PFSK-1 (cell line): ENCODE measurements around the gene TCOF1.

Source experiments
- FOXP2 ChIP-seq: optimal IDR thresholded peaks from 2 replicates; pipeline ENCODE3; 2011; ENCODE audit warnings: borderline replicate concordance, control low read depth, inconsistent platforms; ENCODE audit not compliant: insufficient read depth; ENCODE audit errors: extremely low read length, extremely low read depth
- POLR2AphosphoS5 ChIP-seq: IDR thresholded peaks from 2 replicates; pipeline ENCODE4 v1.6.1; 2012; ENCODE audit warnings: low read depth, mild to moderate bottlenecking, control low read depth, low read length, moderate library complexity
- REST ChIP-seq, 2 experiments: IDR thresholded peaks; 2 replicates each; pipeline versions ENCODE4 v1.6.1 to v1.8.0; 2011 to 2012; ENCODE audit warnings: low read depth in 2 of 2, low read length in 2 of 2, control low read depth in 1 of 2, inconsistent platforms in 1 of 2, mild to moderate bottlenecking in 1 of 2, moderate library complexity in 1 of 2; ENCODE audit not compliant: insufficient read depth in 1 of 2
- SIN3A ChIP-seq: IDR thresholded peaks from 2 replicates; pipeline ENCODE4 v1.6.1; 2012; ENCODE audit warnings: mild to moderate bottlenecking, low read length, moderate library complexity, borderline replicate concordance; ENCODE audit not compliant: insufficient read depth
- TAF1 ChIP-seq: IDR thresholded peaks from 2 replicates; pipeline ENCODE4 v1.6.1; 2012; ENCODE audit warnings: low read length, control low read depth, borderline replicate concordance; ENCODE audit not compliant: insufficient read depth

Gene TCOF1

GRCh38 chr5:150349681-150350275 is 7.7 kb upstream of the TCOF1 start:
- TF ChIP-seq REST (IDR thresholded peaks at IDR 0.05; ENCODE audit: insufficient read depth in 1 of 2, low read depth in 2 of 2, low read length in 2 of 2) = no peak
- TF ChIP-seq FOXP2 = no peak
- TF ChIP-seq TAF1 = no peak
- TF ChIP-seq SIN3A = no peak
- TF ChIP-seq POLR2AphosphoS5 = no peak

- TF ChIP-seq POLR2AphosphoS5 = no peak
- no peak for TF ChIP-seq SIN3A
- TF ChIP-seq FOXP2 = peak; percentile 67
Measured at GRCh38 chr5:150350524-150351344, 6.8 kb upstream of the TCOF1 start.

GRCh38 chr5:150352244-150353031 is 5.1 kb upstream of the TCOF1 start:
- no peak for TF ChIP-seq TAF1
- TF ChIP-seq POLR2AphosphoS5 = no peak
- no peak for TF ChIP-seq REST (IDR thresholded peaks at IDR 0.05; ENCODE audit: insufficient read depth in 1 of 2, low read depth in 2 of 2, low read length in 2 of 2)
- TF ChIP-seq SIN3A = no peak
- TF ChIP-seq FOXP2 = no peak

- TF ChIP-seq FOXP2 = no peak
- no peak for TF ChIP-seq REST (IDR thresholded peaks at IDR 0.05; ENCODE audit: insufficient read depth in 1 of 2, low read depth in 2 of 2, low read length in 2 of 2)
- no peak for TF ChIP-seq POLR2AphosphoS5
- no peak for TF ChIP-seq TAF1
- no peak for TF ChIP-seq SIN3A
Measured at GRCh38 chr5:150353032-150353675, 4.3 kb upstream of the TCOF1 start.

GRCh38 chr5:150355791-150356190 is 1.7 kb upstream of the TCOF1 start:
- no peak for TF ChIP-seq SIN3A
- TF ChIP-seq REST (IDR thresholded peaks at IDR 0.05; ENCODE audit: insufficient read depth in 1 of 2, low read depth in 2 of 2, low read length in 2 of 2) = no peak
- no peak for TF ChIP-seq FOXP2
- TF ChIP-seq TAF1 = no peak
- TF ChIP-seq POLR2AphosphoS5 = no peak
